ENCODE data around the gene ATF7IP2. TPM values are rescaled to one million over a fixed set of nuclear protein-coding genes. Genes with fewer than 3 reads are reported as not detected.

Gene ATF7IP2
- total and polyA plus RNA-seq, 2 donors (not counting 3 experiments of a cell fraction or from before 2014, with no cell fraction given): 9.7 to 14.6 TPM

GRCh38 chr16:10390330-10390729 lies 4.5 kb downstream of the ATF7IP2 start:
- Histone ChIP-seq H3K9me1 (replicated peaks; ENCODE audit: control insufficient read depth, extremely low read depth, insufficient read depth, low read length) (no peaks in the 10 kb centered on the region), H3K4me1 (ENCODE audit: control insufficient read depth, extremely low read depth, insufficient read depth, low read length) (peaks cover 8% of the 10 kb centered on the region), H4K20me1 (replicated peaks; ENCODE audit: control insufficient read depth, extremely low read depth, insufficient read depth, low read length) (no peaks in the 10 kb centered on the region), H3K4me3 (replicated peaks in 1 of 3; ENCODE audit: insufficient read depth in 1 of 3, low read depth in 1 of 3, low read length in 3 of 3) (no peak overlapping the region), H2AFZ (ENCODE audit: low read depth, low read length) (no peak overlapping the region), H3K4me2 (ENCODE audit: insufficient read depth, low read length) (no peak overlapping the region), H3K9me3 (replicated peaks; ENCODE audit: control insufficient read depth, insufficient read depth, low read length) (no peaks in the 10 kb centered on the region), H3K27ac (ENCODE audit: insufficient read depth, low read depth, low read length) (no peak overlapping the region), H3K27me3 (ENCODE audit: control insufficient read depth in 2 of 2, insufficient read depth in 2 of 2, low read length in 2 of 2) (no peaks in the 10 kb centered on the region), H3K36me3 (ENCODE audit: control insufficient read depth in 2 of 2, extremely low read depth in 1 of 2, insufficient read depth in 2 of 2, low read length in 2 of 2) (no peaks in the 10 kb centered on the region), H3K9ac (replicated peaks; ENCODE audit: extremely low read depth, insufficient read depth, low read length) (no peak overlapping the region), H3K79me2 (ENCODE audit: control insufficient read depth, insufficient read depth, low read length) (peaks cover 4% of the 10 kb centered on the region)
- BruUV-seq (replicated peaks): no TSS peak
- dilution Hi-C loops (cut with MboI; ENCODE audit: extremely low pct_ligation_motif_present, low sequenced_read_pairs): no loop called here
- DNase-seq (ENCODE audit: low read depth, low spot score) (no peak), FAIRE-seq (no peak)
- no peak for TF ChIP-seq CTCF (IDR thresholded peaks at IDR 0.05; ENCODE audit: extremely low read depth in 1 of 2, insufficient read depth in 1 of 2, low read depth in 1 of 2, low read length in 2 of 2)
- TF ChIP-seq JUN (IDR thresholded peaks at IDR 0.05; ENCODE audit: borderline replicate concordance, insufficient read depth, insufficient read length, low read depth): no peak
- TF ChIP-seq MYC (IDR thresholded peaks at IDR 0.05; ENCODE audit: low read depth, low read length): no peak
- TF ChIP-seq MAX (IDR thresholded peaks at IDR 0.05; ENCODE audit: insufficient read depth, insufficient read length): no peak
- TF ChIP-seq GATA2 (IDR thresholded peaks at IDR 0.05; ENCODE audit: insufficient read depth, insufficient read length, low read depth, low read length): no peak
- POLR2A ChIA-PET: no interaction called here
- CTCF ChIA-PET: interaction anchor here (1.1 kb wide), 1 partner anchor 85 kb away, joined by 4 read pairs; no protein-coding TSS in a partner anchor
- intact Hi-C loops (cut with micrococcal nuclease): no loop called here

- ChIA-PET POLR2A (no interaction called here), CTCF (interaction anchor here (1.1 kb wide), 2 partner anchors 12 to 84 kb away, joined by 3 to 4 read pairs; no protein-coding TSS in a partner anchor)
- Histone ChIP-seq H3K4me1 (ENCODE audit: control insufficient read depth, extremely low read depth, insufficient read depth, low read length) (peaks cover 8% of the 10 kb centered on the region), H3K9ac (replicated peaks; ENCODE audit: extremely low read depth, insufficient read depth, low read length) (no peak overlapping the region), H4K20me1 (replicated peaks; ENCODE audit: control insufficient read depth, extremely low read depth, insufficient read depth, low read length) (no peaks in the 10 kb centered on the region), H3K9me1 (replicated peaks; ENCODE audit: control insufficient read depth, extremely low read depth, insufficient read depth, low read length) (no peaks in the 10 kb centered on the region), H3K27ac (ENCODE audit: insufficient read depth, low read depth, low read length) (no peak overlapping the region), H3K4me2 (ENCODE audit: insufficient read depth, low read length) (no peak overlapping the region), H2AFZ (ENCODE audit: low read depth, low read length) (no peak overlapping the region), H3K9me3 (replicated peaks; ENCODE audit: control insufficient read depth, insufficient read depth, low read length) (no peaks in the 10 kb centered on the region), H3K4me3 (replicated peaks in 1 of 3; ENCODE audit: insufficient read depth in 1 of 3, low read depth in 1 of 3, low read length in 3 of 3) (no peak overlapping the region), H3K36me3 (ENCODE audit: control insufficient read depth in 2 of 2, extremely low read depth in 1 of 2, insufficient read depth in 2 of 2, low read length in 2 of 2) (no peaks in the 10 kb centered on the region), H3K79me2 (ENCODE audit: control insufficient read depth, insufficient read depth, low read length) (peaks cover 4% of the 10 kb centered on the region), H3K27me3 (ENCODE audit: control insufficient read depth in 2 of 2, insufficient read depth in 2 of 2, low read length in 2 of 2) (no peaks in the 10 kb centered on the region)
- DNase-seq (ENCODE audit: low read depth, low spot score) (no peak), FAIRE-seq (no peak)
- dilution Hi-C loops (cut with MboI; ENCODE audit: extremely low pct_ligation_motif_present, low sequenced_read_pairs): no loop called here
- TF ChIP-seq FOS (IDR thresholded peaks at IDR 0.05; ENCODE audit: borderline replicate concordance, insufficient read depth, low read length) (no peak), JUN (IDR thresholded peaks at IDR 0.05; ENCODE audit: borderline replicate concordance, insufficient read depth, insufficient read length, low read depth) (no peak), EZH2 (IDR thresholded peaks at IDR 0.05; ENCODE audit: borderline replicate concordance, low read depth, low read length, severe bottlenecking) (no peak), POLR2A (IDR thresholded peaks at IDR 0.05; ENCODE audit: low read depth, low read length) (no peak), POLR2AphosphoS5 (IDR thresholded peaks at IDR 0.05; ENCODE audit: insufficient read depth, low read depth, low read length) (no peak), CTCF (IDR thresholded peaks at IDR 0.05; ENCODE audit: extremely low read depth in 1 of 2, insufficient read depth in 1 of 2, low read depth in 1 of 2, low read length in 2 of 2) (no peak), GATA2 (IDR thresholded peaks at IDR 0.05; ENCODE audit: insufficient read depth, insufficient read length, low read depth, low read length) (no peak), MYC (IDR thresholded peaks at IDR 0.05; ENCODE audit: low read depth, low read length) (no peak), MAX (IDR thresholded peaks at IDR 0.05; ENCODE audit: insufficient read depth, insufficient read length) (no peak)
- intact Hi-C loops (cut with micrococcal nuclease): no loop called here
- BruUV-seq (replicated peaks): no TSS peak
Observed at GRCh38 chr16:10390867-10391266, 5.0 kb downstream of the ATF7IP2 start.
